NCI-H2196 treated with DMSO at 0.1 percent for 48 hours (cell line): Measurements from ENCODE around the gene EPAS1.

Experiments used
- DNase-seq: peaks from one replicate; lab custom pipeline; 2025; ENCODE audit not compliant: unreplicated experiment; lab: John Stamatoyannopoulos, UW

The EPAS1 gene

DNA sequence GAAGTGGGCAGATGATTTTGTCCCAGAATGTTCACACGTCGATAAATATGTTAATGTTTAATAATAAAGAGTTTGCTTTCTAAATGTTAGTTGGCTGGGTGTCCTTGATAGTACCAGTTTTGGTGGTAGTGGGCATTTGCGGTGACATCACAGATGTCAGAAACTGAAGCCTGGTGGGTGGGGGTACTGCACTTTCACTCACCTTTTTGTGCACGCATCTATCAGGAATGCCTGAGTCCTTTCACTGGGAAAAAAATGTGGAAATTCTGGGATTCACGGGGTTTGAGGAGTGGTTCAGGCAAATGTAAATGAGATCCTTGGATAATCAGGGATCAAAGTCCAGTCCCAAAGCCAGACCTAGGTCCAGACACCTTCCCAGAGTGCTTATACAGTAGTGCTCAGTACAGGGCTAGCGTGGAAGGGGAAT is 3.2 kb downstream of the EPAS1 start:
- no peak for DNase-seq

GRCh38 chr2:46302005-46302695 is 4.9 kb downstream of the EPAS1 start:
- DNase-seq: no peak

GRCh38 chr2:46303233-46303632 is 6.0 kb downstream of the EPAS1 start:
- no peak for DNase-seq

- DNase-seq: no peak
These were observed 6.6 kb downstream of the EPAS1 start for GRCh38 chr2:46303822-46304221.

- DNase-seq: no peak
These were observed 7.4 kb downstream of the EPAS1 start for GRCh38 chr2:46304635-46305034.

- DNase-seq: no peak
These were observed 8.0 kb downstream of the EPAS1 start for GRCh38 chr2:46305187-46305586.

DNA sequence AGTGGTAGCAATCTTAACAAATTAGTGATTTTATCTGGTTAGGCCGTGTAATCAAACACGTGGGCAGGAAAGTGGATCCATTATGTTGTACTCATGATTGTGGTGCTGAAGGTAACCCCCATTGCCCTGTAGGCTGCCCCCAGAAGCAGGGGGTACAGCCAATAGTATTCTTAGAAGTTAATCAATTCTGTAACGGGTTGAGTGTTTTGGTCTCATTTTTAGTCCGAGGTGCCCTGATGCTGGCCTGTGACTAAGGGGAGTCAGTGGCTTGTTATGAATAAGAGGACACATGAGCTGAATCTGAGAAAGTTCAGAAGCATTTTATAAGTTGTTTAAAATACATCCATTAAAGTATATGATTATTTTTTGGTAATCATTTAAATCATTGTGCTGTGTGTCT is 8.6 kb downstream of the EPAS1 start:
- no peak for DNase-seq

DNA sequence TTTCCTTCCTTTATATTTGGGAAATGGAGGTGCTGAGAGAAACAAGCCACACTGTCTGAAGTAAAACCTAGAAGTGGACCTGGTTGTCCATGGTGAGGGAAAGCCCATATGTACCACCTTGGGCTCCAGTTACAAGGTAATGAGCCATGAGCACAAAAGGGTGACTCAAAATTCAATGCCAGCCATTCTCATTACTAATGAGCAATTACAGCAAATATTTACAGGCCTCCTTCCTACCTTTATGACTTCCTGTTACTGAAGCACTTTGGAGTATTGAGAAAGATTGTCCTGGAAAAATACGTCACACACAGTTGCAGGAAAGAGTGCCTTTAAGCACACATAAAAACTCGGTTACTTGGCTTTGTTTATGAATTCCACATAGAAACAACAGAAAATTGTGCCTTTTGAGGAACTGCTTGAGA is 9.1 kb downstream of the EPAS1 start:
- DNase-seq: peak; percentile 90

DNA sequence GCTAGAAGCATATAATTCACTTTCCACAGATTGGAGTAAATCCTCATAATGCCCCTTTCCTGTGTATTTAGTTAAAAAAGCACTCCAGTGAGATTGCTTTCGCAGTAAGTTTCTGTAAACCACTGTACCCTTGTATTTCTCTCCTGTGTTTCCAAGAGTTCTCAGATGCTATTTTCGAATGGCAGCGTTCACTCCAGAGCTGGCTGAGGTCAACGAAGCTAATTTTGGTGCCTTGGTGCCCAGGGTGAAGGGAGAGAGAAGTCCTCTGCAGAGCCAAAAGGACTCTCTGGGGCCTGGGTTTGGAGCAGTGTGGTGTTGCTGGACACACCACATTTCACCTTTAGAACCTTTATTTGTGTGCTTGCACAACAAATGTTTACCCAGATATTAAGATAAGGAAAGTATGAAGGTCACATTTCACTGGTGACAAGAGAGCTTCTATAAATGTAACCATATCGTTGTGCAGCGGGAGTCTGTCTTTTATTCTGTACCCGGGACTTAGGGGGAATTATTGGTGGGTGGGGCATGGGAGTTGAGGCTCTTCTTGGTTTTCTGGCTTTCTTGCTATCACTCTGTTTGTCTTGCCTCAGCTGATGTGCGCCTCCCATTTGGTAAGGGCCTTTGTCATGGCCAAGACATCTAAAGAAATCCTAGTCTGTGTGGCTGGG is 9.9 kb downstream of the EPAS1 start:
- peak; percentile 33 for DNase-seq

- peak; percentile 28 for DNase-seq
These were observed 10.9 kb downstream of the EPAS1 start for GRCh38 chr2:46308081-46308480.

- DNase-seq: no peak
These were observed 11.4 kb downstream of the EPAS1 start for GRCh38 chr2:46308629-46309028.

DNA sequence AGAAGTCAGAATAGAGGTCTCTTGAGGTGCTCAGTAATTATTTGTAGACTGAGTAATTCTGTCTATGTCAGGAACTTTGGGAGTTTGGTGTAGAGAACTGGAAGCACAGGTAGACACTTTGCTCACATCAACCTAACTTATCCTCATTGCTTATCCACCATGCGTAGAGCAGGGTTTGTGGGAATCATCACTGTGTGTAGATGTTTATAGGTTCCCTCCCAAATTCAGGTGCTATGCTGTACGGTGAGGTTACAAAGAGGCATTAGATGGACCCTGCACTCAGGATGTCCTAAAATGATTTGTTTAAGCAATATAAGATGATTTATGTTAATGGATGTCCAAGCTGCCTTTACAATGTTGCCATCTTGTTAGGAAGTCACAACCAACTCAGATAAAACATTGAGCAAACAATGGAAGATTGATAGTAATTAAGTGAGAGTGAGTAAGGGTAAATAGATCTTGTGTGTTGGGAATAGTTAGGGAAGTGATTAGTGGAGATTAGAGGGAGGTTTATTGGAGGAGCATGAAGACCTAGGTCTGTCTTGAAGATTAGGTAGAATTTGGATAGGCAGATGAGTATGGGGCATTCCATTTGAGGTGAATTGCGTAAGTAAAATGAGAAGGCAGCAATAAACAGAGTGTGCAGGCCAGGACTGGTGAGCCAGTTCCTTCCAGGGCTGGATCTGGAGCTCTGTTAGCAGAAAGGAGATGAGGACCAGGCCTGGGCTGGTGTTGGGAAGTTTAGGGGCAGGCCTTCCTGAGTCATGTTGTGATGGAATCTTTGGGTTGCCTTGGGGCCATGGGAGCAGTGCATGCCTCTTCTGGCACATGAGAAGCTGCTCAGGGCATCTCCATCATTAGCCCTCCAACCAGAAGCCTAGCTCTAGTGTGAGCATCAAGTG is 12.1 kb downstream of the EPAS1 start:
- DNase-seq: no peak

GRCh38 chr2:46310446-46310845 is 13.2 kb downstream of the EPAS1 start:
- no peak for DNase-seq

DNA sequence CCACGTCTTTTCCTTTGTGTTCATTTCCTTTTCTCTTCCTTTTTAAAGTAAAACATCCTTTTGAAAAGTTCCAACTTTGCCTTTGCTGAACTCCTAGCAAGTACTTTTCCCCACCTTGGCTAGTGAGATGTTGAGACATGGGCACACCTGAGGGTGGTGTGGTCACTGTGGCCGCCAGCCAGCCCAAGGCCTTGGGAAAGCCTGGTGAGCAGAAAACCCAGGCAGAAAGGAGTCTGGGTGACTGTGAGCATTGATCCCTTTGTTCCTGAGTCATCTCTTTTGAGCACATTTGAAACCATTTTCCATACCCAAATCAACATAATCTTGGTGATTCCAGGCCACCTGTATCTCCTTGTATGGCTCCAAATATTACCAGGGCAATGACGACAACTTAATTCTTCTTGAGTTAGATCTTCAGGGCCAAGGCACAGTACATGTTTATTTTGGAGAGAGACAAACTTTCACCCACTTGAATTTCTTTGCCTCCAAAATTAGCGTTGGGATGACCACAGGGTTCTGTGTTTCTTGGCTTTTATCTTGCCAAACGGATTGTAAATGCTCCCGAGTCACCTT is 14.5 kb downstream of the EPAS1 start:
- no peak for DNase-seq

DNA sequence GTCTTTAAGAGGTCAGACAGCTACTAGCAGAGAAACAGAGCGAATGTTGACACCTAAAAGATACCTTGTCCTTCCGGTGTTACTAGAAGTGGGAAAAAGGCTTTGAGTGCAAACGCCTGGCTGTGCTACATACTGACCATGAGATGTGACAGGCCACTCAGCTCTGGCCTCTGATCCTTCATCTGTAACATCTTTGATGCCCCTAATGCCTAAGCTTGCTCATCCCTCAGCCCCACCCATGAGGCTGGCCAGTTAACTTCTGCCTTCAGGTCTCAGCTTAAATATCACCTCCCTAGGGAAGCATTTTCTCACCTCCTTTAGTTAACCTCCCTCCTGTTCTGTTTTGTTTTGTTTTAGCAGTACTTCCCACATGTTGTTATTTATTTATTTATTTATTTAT is 15.9 kb downstream of the EPAS1 start:
- DNase-seq: no peak

- DNase-seq: no peak
These were observed 17.0 kb downstream of the EPAS1 start for GRCh38 chr2:46314065-46314835.

DNA sequence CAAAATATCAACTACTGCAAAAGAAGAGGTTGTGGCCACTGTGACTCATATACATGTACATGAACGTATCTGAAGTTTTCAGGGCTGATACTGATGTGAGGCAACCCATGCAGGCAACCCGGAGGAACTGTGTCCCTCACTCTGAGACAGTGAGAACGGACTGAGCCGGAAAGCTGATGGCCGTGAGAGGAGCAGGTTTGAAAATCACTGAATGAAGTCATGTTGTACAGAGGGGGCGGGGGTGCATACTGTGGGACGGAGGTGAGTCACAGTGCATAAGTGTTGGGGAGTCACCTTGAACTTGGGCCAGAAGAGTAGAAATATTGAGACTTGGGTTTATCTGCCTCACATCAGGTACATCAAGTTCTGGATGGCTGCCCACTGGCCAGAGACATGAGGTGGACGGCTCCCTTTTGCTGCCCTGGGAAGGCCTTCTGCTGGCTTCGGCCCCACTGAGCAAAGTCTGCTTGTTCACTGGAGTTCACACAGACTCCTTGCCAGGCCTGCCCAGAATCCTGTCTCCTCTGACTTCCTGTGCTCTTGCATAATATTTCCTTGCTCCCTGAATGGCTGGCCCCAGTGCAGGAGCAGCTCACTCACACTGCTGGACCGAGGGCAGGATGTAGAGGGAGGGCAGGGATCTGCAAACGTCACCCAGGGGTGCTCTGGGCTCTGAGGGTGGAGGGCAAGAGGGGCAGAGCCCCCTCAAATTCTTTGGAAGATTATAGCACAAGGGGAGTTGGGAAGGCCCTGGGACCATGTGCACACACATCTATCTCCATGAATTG is 18.1 kb downstream of the EPAS1 start:
- DNase-seq: peak; percentile 71

DNA sequence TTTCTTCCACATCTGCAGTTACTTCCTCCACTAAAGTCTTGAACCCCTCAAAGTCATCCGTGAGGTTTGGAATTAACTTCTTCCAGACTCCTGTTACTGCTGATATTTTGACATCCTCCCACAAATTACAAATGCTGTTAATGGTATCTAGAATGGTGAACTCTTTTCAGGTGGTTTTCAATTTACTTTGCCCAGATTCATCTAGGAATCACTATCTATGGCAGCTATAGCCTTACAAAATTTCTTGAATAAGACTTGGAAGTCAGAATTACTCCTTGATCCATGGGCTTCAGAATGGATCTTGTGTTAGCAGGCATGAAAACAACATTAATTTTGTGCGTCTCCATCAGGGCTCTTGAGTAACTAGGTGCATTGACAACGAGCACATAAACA is 19.9 kb downstream of the EPAS1 start:
- no peak for DNase-seq

DNA sequence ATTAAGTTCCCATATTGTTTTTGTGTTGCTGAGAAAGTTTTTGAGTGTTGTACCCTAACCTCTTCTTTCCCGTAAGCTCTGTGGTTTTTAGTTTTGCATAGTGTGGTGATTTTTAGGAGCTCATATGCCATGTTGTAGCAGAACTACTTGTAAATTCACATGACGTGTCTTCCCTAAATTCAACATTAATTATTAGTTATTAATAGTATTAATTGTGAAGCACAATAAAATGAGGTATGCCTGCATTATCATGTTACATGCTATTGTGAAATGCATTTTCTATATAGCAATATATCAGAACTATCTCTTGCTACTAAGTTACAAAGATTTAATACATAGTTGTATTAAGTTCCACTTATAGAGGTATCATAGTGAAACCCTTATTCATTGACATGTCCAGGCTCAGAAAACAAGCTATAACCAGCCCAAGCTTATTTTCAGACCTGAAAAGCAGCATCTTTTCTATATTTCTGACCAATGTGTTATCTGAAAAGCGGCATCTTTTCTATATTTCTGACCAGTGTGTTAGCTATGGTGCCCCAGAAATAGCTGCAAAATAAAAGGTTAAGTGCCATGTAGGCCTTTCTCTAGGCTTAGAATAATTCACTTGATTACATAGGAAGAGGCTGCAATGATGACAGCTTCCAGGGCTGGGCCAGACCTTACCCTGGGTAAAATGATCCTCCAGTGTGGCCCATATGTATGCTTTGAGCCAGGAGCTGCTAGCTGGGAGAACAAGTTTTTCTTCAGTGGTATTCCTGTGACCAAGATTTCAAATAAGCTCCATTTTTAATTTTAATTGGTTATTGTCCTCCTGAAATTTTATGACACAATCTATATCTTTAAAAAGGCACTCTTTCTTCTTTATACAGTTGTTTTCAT is 21.6 kb downstream of the EPAS1 start:
- no peak for DNase-seq
